ENCODE measurements around the gene PDPR. TPM values are rescaled to one million over a fixed set of nuclear protein-coding genes. Genes with fewer than 3 reads are reported as not detected.
"Not testable (repeated sequence)": the region's sequence is repeated elsewhere in the genome, so short reads cannot be mapped to it uniquely, and the experiment has no call there.

The PDPR gene
- total and polyA plus RNA-seq, 2 of the 8 experiments (the other 6 are each of a cell fraction or from before 2014, with no cell fraction given) = 40.2 to 43.1 TPM

DNA sequence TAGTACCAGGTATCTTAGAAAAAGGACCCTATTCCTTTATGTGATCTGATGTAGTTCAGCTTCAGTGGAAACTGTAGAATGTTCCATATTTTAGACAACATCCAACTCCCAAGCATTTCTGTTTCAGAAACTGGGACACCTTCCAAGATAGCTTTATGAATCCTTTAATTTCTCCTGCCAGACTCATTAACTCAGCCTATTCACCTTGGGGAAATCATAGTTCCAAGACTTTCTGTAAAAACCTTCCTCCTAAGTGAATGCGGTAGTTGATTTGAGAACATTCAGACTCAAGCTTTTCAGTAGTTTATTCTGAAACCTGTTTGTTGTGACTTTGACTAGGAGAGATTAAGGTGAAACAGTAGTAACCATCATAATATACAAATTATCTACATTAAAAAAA is 20.0 kb upstream of the PDPR start:
- H3K36me3 ChIP-seq (ENCODE audit: control insufficient read depth in 2 of 4, insufficient read depth in 4 of 4, low read length in 3 of 4); FAIRE-seq; H3K14ac ChIP-seq (ENCODE audit: insufficient read length); H3K4me1 ChIP-seq (replicated peaks in 1 of 4; ENCODE audit: control insufficient read depth in 3 of 4, insufficient read depth in 4 of 4, low read length in 3 of 4); H4K5ac ChIP-seq (ENCODE audit: insufficient read length, low read depth, low read length); H3K79me1 ChIP-seq (ENCODE audit: low read depth, low read length); H4K8ac ChIP-seq (ENCODE audit: extremely low read depth, insufficient read depth, low read length); H2AFZ ChIP-seq (ENCODE audit: low read length); H2BK15ac ChIP-seq (ENCODE audit: low read length); H3K4me3 ChIP-seq (ENCODE audit: extremely low read depth in 1 of 4, insufficient read depth in 2 of 4, low read depth in 3 of 4, low read length in 4 of 4); DNase-seq (ENCODE audit: low read depth in 1 of 2, low spot score in 2 of 2); H3K4ac ChIP-seq (replicated peaks; ENCODE audit: insufficient read length, low read depth, low read length); POLR2A ChIA-PET (ENCODE audit: partially characterized antibody); H3K4me2 ChIP-seq (ENCODE audit: insufficient read depth in 1 of 2, low read depth in 2 of 2, low read length in 2 of 2); H3K27ac ChIP-seq (ENCODE audit: low read depth, low read length); H3K18ac ChIP-seq (ENCODE audit: extremely low read depth, low read length); H3K23me2 ChIP-seq (ENCODE audit: low read depth, low read length); H4K20me1 ChIP-seq (replicated peaks in 1 of 2; ENCODE audit: control insufficient read depth in 1 of 2, insufficient read depth in 2 of 2, low read length in 2 of 2); H3K23ac ChIP-seq (ENCODE audit: insufficient read length); H2BK5ac ChIP-seq (ENCODE audit: low read depth, low read length); H3K9me3 ChIP-seq (ENCODE audit: insufficient read depth in 2 of 2, low read depth in 1 of 2, low read length in 1 of 2); H3K9ac ChIP-seq (replicated peaks in 1 of 4; ENCODE audit: extremely low read depth in 1 of 4, low read depth in 3 of 4, low read length in 3 of 4); H2BK20ac ChIP-seq (ENCODE audit: low read length); H4K91ac ChIP-seq (replicated peaks; ENCODE audit: insufficient read length, low read length); H2AK5ac ChIP-seq (ENCODE audit: low read depth, low read length); H3K79me2 ChIP-seq (ENCODE audit: control insufficient read depth in 1 of 2, insufficient read depth in 2 of 2, low read length in 2 of 2); H3K27me3 ChIP-seq (replicated peaks in 1 of 4; ENCODE audit: control insufficient read depth in 3 of 4, extremely low read depth in 1 of 4, insufficient read depth in 3 of 4, low read length in 3 of 4); H2BK120ac ChIP-seq (replicated peaks; ENCODE audit: low read depth, low read length); H3K56ac ChIP-seq (replicated peaks; ENCODE audit: insufficient read length, low read depth, low read length); H2BK12ac ChIP-seq (ENCODE audit: low read depth, low read length); CTCF ChIA-PET (ENCODE audit: partially characterized antibody): not testable (repeated sequence)
- 94% methylated on average over 1 of the region's 1 CpG; no CpG with 5 or more reads in 1 of the 2 experiments for WGBS, 2 experiments (ENCODE audit: extremely low coverage in 1 of 2, insufficient coverage in 1 of 2, insufficient read length in 1 of 2, insufficient replicate concordance in 2 of 2, low coverage in 1 of 2, low lambda C conversion rate in 2 of 2, missing lambda C conversion rate in 1 of 2)
